Activated T-cell treated with anti-CD3 and anti-CD28 coated beads, Interleukin-2, amount 50 U/mL, for 48 hours (primary cell): ENCODE results near the gene APOC3.
"Not testable (repeated sequence)": the region's sequence is repeated elsewhere in the genome, so short reads cannot be mapped to it uniquely, and the experiment has no call there.

Experiments
- DNase-seq, 2 experiments: peaks; one replicate each; pipeline ENCODE4 v3.0.0-alpha.2; 2020

Gene APOC3

DNA sequence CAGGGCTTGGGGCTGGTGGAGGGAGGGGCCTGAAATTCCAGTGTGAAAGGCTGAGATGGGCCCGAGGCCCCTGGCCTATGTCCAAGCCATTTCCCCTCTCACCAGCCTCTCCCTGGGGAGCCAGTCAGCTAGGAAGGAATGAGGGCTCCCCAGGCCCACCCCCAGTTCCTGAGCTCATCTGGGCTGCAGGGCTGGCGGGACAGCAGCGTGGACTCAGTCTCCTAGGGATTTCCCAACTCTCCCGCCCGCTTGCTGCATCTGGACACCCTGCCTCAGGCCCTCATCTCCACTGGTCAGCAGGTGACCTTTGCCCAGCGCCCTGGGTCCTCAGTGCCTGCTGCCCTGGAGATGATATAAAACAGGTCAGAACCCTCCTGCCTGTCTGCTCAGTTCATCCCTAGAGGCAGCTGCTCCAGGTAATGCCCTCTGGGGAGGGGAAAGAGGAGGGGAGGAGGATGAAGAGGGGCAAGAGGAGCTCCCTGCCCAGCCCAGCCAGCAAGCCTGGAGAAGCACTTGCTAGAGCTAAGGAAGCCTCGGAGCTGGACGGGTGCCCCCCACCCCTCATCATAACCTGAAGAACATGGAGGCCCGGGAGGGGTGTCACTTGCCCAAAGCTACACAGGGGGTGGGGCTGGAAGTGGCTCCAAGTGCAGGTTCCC, at the start of gene APOC3:
APOC3 (plus strand) TSS at position 383 of the 659 bp plus-strand sequence. CDS start 676 bp downstream, outside the sequence.
- DNase-seq: no peak

DNA sequence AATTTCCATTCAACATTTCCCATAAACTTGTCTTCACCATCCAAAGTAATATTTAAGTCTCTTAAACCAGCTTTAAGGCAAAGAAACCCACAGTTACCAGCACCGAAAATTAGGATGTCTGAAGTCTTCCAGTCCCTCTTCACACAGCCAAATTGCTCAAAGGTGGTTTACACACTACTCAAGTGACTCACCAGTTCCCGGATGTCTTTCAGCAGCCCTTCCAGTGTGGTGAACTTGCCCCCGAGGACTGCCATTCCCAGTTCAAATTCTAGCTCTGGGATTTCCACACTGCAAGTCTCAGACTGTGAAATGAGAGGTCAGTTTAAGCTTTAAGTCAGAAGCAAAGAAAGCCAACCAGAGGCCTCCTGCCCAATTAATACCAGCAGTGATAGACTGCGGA, 47.0 kb upstream of the APOC3 start:
- DNase-seq: no peak

DNA sequence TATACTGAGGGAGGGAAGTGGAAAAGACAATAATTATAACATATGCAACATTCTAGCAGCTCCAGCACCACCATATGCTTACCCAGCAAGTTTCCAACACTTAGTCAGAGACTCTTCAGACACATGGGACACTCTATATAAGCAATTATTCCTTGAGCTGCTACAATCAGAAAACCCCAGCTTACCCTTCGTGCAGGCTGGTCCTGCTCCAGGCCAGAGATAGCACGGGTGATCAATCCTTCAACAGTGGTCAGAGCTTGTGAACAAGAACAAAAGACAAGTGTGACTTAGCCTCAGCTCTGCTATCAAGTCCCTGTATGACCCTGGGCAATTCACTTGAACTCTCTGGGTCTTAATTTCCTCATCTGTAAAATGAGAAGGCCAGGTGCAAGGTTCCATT, 43.4 kb upstream of the APOC3 start:
- no peak for DNase-seq

DNA sequence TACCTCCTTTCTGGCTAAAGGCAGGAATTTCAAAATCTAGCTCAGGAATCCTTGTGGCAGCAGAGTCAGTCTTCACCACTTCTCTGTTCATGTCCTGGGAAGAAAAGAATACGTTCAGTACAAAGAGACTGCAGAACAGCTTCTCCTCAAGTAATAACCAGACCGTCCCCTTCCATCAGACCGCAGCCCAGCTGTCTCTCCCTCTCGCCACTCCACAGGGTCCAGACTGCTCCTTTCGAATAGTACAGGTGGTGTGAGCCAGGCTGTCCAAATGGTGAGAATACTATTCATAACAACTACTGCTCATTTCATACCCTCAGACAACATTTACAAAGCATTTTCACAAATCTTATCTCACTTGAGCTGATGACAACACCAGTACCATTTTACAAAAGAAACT, 42.7 kb upstream of the APOC3 start:
- no peak for DNase-seq

DNA sequence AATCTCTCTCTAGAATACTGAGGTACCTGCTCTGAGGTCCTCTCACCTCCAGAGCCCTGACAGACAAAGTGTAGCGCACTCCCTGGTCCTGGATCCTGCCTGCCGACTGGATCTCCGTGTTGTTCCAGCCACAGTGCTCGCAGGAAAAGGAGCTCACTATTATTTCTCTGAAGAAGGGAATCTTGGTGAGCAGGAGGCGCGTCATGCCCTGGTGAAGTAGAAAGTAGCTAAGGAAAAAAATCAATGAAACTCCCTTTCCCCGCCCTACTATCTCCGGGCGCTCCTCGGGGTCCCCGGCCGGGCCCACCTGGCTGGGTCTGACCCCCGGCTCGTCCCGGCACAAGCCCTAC, 42.3 kb upstream of the APOC3 start:
- DNase-seq: no peak

DNA sequence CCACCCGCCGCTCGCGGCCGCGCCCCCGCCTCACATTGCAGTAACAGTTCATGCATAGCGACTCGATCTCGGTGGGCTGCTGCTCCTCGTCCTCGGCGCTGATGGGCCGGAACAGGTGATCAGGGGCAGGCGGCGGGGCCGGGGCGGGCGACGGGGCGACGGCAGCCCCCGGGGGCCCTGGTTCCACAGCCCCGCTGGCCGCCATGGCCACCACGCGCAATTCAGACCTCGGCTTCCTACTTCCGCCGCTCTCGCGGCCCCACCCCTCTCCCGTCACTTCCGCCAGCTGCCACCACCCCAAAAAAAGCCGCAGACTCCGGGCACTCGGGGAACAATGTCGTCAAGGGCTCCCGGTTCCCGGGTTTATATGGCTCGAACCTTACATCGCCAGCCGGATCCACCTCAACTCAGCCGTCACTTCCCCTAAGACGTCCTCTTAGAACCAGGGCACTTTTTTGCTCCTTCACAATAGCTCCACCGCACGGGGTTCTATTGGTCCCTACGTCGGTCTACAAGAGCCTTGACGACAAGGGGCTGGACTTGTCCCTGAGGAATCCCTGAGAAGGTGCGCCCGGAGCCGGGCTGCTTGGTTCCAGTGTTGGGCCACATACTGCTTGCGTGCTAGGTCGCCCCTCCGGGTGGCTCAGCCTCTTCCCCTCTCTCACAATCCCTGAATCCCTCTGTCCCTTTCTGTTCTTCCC, 41.8 kb upstream of the APOC3 start, which contains the start of gene ZPR1:
ZPR1 (minus strand) TSS at position 238 of the 701 bp plus-strand sequence; CDS start at position 205, 33 bp downstream.
- peak; percentile 85 to 89 for DNase-seq

DNA sequence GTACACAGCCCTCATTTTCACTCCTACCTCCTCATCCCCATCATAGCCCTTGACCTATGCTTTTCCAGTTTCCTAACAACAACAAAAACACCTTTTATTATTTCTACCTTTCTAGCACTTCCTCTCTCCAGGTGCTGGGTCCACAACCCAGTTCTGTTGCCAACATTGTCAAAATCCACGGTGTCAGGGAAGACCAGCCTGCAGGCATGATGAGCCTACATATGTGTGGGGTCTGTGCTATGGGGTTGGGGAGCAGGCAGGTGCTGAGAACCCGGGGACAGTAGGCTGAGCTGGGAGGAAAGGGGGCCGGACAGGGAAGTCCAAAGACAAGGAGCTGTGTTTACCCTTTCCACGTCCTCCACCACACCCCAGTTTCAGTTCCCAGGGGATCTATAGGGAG, 41.2 kb upstream of the APOC3 start:
- no peak for DNase-seq

DNA sequence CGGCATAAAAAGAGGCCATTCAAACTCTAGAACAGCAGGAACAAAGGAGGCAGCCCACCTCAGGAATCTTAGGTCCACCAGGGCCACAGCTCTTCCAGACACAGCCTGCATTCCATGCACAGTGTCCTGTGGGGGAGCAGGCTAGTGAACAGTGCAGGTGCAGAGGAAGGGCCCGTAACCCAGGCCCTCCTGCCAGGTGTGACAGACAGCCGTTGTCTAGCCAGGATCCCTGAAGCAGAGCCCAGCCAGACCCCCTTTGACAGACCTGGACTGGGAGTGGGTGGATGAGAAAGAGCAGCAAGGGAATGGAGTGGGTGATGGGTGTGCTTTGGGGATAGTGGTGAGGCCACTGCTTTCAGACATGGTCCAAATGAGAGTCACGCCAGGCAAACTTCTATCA, 40.7 kb upstream of the APOC3 start:
- no peak for DNase-seq

DNA sequence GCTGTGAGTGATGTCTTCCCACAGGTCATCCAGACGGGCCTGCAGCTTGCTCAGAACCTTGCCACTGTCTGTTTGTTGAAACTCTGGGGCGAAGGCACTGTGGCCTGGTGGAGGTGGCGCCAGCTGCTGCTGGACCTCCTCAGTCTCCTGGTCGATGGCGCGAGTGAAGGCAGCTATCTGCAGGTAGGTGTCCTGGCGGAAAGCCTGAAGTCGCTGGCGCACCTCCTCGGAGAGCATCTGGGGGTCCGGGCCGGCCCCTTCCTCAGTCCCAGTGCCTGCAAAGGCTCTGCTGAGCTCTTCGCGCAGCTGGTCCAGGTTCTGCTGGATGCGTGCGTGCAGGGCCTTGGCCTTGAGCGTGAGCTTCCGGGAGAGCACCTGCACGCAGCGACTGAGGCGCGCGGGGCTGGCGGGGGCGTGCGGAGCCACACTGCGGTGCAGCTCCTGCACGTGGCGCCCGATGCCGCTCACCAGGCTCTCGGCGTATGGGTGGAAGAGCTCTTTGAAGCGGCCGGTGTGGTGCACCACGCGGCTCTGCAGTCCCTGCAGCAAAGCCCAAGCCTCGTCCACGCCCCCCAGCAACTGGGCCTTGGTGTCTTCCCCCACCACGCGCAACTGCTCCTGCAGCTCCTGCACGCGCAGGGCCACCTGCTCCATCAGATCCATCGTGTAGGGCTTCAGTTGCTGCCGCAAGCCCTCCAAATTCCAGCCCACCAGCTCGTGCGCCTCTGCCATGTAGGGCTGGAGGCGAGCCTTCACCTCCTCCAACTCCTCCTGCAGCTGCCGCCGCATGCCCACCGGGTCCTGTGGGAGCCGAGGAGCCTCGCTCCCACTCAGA, 39.3 kb upstream of the APOC3 start:
- no peak for DNase-seq

DNA sequence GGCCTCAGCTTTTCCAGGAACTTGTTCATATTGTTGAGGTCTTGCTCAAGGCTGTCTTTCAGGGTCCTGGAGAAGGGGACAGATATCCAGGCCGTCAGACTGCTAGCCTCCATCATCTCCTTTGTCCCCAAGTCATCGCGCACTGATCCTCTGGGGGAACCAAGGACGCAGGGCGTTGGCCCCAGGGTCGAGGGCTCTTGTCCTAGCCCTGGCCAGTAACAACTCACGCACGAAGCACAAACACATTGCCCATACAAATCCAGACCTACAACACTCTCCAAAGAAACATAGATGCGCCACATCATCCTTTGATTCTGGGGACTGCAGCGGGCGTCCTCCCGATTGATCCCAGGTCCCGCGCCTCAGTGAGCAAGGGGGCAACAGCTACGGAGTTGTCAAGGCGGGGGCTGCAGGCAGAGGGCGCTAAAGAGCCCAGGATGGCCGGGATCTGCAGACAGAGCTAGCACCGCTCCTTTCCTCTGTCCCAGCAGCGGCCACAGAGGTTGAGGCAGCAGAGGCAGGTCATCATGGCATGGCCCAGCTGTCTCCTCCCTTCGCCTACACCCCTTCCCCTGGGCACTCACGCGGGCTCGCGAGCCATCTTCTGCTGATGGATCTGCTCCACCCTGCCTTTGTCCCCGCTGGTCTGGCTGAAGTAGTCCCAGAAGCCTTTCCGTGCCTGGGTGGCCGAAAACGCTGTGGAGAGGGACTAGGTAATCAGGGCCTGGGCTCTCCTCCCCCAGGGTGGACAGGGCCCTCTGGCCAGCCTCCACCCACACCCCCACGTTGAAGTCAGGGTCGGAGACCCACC, 38.5 kb upstream of the APOC3 start:
- peak; percentile 84 to 89 for DNase-seq

DNA sequence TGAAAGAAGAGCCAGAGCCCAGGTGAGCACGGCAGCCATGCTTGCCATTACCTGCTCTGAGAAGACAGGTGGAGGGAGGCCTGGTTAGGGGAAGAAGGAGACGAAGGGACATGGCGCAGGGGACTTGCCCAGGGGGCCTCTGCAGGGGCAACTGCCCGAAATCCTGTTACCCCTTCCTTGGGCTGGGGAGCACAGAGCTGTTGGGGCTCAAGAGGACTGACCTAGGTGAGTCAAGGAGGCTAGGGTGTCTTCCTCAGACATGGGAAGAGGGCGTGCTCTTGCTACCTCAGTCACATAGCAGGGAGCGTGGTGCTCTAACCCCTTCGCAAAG, 37.9 kb upstream of the APOC3 start, which contains the start of gene APOA5:
APOA5 (minus strand) TSS at position 67 of the 331 bp plus-strand sequence; CDS start at position 48, 19 bp downstream.
- no peak for DNase-seq

DNA sequence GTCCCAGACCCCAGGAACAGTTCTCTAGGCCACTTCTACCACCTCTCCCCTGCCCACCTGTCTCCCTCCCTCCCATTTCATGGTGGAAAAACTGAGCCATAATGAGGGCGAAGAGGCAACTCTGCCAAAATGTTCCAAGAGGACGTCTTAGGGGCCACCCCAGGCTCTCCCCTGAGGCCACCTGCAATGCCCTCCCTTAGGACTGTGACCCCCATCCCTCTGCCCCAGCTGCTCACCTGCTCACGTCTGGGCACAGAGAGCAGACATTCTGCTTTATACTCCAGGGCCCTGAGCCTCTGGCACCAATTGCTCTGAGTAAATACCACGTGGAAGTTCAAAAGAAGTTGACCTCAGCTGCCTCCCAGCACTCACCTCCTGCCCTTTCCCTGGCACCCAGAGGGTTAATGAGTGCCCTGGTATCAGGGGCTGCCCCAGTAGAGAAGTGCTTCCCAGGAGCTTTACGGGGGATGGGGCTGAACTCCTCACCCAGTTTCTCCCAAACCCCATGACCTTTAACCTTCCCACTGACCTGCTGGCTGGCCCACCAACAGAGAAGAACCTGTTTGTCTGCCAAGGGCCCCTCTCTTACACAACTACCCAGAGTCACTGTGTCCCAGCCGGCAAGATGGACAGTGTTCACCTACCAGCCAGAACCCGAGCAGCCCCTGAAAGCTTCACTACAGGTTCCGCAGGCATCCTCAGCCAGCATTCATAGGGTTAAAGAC, 37.4 kb upstream of the APOC3 start:
- no peak for DNase-seq

DNA sequence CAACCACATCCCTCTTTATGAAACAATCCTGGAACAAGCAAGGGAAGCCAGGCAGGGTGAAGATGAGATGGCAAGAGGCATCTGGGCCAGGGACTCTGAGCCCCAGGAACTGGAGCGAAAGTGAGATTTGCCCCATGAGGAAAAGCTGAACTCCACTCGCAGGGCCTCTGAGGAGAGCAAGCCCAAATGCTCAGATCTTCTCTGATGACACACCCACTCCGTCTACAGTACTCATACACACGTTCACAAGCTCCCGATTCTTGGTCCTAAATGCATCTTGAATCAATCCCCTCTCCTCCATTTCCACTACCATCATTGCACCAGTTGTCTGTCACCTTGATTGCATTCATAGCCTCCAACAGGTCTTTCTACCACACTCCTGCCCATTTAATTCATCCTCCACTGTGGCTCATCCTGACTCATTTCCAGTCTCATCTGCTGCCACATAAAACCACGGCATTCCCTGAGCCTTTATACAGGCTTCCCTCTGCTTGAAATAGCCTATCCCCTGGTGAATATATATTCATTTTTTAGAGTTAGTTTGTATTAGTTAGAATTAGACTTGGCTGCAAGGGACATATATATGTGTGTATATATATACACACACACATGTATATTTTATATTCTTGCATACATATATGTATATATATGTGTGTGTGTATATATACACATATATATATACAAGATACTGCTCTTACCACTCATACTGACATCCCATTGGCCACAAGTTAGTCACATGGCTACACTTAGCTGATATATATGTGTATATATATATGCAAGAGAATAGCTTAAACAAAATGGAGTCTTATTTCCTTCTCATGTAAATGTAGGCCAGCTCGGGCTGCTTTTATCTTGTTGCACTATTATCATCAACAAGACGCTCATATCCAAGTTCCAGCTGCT, 36.6 kb upstream of the APOC3 start:
- no peak for DNase-seq

DNA sequence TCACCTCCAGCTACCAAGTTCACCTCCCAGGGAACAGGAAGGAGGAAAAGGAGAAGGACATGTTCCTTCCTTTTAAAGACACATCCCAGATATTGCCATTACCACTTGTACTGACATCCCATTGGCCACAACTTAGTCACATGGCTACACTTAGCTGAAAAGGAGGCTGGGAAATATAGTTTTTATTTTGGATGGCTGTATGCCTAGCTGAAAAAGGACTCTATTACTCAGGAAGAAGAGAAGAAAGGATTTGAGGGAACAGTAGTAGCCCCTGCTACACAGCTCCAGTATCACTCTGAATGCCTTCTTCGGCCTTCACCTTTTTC, 36.0 kb upstream of the APOC3 start:
- DNase-seq: no peak

DNA sequence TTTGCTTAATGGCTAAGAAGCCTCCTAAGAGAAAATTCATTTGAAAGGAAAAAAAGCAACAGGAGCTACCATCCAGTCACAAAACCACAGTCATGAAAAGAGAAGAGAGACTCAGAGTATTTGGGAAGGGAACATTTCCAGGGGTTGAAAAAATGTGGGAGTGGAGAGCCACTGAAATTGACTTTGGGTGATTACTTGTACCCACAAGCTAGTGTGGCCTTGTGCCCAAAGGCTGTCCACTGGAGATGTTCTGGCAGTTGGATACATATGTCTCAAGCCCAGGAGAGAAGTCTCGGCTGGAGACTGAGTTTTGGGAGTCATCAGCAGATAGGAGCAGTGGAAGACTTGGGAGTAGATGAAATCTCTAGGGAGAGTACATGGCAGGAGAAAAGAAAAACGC, 34.9 kb upstream of the APOC3 start:
- no peak for DNase-seq

DNA sequence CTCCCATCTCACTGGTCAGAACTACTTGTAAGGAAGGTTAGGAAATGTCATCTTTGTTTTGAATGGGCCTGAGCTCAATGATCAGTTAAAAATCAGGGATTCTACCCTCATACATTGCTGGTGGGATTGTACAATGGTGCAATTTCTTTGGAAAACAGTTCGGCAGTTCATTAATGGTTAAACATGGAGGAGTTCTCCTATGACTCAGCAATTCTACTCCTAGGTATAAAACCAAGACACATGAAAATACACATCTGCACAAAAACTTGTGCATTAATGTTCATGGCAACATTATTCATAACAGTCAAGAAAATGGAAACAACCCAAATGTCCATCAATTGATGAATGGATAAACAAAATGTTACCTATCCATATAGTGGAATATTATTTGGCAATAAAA, 33.2 kb upstream of the APOC3 start:
- no peak for DNase-seq

DNA sequence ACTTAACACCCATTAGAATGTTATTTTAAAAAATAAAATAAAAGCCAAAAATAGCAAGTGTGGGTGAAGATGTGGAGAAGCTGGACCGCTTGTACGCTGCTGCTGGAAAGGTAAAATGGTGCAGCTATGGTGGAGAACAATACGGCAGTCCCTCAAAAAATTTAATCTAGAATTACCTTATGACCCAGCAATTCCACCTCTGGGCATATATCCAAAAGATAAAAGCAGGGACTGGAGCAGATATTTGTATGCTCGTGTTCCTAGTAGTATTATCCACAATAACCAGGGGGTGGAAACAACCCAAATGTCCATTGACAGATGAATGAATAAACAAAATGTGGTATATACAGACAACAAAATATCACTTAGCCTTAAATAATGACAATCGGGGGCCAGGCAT, 31.9 kb upstream of the APOC3 start:
- DNase-seq: no peak

DNA sequence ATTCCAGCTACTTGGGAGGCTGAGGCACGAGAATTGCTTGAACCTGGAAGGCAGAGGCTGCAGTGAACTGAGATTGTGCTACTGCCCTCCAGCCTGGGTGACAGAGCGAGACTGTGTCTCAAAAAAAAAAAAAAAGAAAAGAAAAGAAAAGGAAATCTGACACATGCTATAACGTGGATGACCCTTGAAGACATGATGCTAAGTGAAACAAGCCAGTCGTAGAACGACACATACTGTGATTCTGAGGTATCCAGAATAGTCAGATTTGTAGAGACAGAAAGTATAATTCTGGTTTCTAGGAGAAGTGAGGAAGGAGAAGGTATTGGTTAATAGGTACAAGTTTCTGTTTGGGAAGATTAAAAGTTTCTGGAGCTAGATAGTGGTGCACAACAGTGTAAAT, 31.3 kb upstream of the APOC3 start:
- no peak for DNase-seq

DNA sequence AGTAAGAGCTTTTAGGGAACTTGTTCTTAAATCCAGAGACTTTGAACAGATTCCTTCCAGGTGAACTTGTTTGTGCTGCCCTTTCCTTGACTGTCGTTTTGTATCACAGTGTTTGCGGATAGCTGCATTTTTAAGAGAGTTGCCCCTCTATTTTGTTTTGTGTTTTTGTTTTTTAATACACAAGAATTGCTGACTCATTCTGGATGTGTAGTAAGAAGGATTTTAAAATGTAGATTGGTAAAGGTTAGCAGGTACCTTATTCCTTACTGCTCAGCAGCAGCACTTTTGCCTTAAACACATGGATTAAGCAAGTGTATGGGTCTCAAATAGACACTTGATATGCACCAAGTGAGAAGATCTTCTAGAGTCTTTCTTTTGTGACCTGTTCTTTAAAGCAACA, 29.1 kb upstream of the APOC3 start:
- DNase-seq: no peak

DNA sequence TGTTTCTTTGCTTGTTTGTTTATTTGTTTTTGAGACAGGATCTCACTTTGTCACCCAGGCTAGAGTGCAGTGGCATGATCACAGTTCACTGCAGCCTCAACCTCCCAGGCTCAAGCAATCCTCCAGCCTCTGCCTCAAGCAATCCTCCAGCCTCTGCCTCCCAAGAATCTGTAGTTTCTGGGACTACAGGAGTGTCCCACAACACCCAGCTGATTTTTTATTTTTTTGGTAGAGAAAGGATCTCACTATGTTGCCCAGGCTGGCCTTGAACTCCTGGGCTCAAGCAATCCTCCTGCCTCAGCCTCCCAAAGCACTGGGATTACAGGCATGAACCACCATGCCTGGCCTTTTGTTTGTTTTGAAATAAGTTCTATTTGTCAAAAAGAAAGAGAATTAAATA, 28.0 kb upstream of the APOC3 start:
- DNase-seq: not testable (repeated sequence)

DNA sequence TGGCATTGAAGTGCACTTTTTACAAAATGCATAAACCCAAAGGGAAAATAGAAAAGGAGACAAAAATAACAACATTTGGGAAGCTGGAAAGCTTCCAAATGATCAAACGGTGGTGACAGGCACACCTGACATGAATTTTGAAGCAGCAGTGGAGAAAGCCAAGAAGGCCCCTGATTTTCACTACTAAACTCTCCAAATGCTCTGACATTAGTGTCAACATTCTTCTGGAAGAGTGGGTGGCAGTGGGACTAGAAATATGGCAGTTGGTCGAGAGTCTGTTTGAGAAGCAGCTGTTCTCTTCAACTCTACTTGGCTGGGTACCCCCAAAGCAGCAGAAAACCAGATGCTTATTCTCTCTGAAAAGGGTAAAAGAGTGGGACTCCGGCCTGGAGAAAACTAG, 25.7 kb upstream of the APOC3 start:
- no peak for DNase-seq
